ENCODE measurements around the gene ORM2. TPM values are rescaled to one million over a fixed set of nuclear protein-coding genes. Genes with fewer than 3 reads are reported as not detected.

The ORM2 gene
- total and polyA plus RNA-seq, 9 of the 15 experiments (the other 6 are each of a cell fraction or from before 2014, with no cell fraction given), result 0.98 TPM; not detected in 8

DNA sequence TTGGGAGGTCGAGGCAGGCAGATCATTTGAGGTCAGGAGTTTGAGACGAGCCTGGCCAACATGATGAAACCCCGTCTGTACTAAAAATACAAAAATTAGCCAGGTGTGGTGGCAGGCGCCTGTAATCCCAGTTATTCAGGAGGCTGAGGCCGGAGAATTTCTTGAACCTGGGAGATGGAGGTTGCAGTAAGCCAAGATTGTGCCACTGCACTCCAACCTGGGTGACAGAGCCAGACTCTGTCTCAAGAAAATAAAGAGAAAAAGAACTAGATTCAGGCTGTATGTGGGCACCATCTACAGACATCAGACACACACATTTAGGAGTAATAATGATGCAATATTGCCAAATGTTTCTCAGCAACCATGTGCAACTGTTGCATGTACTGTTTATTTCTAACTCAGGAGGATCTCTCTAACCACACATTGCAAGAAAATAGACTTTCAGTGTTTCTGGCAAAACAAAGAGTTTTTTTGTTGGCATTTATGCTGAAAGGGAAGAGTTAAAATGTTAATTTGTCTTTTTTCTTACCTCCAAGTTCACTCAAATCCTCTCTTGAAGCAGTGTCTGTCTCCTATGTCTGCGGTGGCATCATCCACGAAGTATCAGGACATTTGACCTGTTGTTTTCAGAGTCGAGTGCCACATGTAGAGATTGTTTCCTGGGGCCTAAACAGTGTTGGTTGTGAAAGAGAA is 11.9 kb upstream of the ORM2 start (continued):
- TF ChIP-seq, protein P1, sequence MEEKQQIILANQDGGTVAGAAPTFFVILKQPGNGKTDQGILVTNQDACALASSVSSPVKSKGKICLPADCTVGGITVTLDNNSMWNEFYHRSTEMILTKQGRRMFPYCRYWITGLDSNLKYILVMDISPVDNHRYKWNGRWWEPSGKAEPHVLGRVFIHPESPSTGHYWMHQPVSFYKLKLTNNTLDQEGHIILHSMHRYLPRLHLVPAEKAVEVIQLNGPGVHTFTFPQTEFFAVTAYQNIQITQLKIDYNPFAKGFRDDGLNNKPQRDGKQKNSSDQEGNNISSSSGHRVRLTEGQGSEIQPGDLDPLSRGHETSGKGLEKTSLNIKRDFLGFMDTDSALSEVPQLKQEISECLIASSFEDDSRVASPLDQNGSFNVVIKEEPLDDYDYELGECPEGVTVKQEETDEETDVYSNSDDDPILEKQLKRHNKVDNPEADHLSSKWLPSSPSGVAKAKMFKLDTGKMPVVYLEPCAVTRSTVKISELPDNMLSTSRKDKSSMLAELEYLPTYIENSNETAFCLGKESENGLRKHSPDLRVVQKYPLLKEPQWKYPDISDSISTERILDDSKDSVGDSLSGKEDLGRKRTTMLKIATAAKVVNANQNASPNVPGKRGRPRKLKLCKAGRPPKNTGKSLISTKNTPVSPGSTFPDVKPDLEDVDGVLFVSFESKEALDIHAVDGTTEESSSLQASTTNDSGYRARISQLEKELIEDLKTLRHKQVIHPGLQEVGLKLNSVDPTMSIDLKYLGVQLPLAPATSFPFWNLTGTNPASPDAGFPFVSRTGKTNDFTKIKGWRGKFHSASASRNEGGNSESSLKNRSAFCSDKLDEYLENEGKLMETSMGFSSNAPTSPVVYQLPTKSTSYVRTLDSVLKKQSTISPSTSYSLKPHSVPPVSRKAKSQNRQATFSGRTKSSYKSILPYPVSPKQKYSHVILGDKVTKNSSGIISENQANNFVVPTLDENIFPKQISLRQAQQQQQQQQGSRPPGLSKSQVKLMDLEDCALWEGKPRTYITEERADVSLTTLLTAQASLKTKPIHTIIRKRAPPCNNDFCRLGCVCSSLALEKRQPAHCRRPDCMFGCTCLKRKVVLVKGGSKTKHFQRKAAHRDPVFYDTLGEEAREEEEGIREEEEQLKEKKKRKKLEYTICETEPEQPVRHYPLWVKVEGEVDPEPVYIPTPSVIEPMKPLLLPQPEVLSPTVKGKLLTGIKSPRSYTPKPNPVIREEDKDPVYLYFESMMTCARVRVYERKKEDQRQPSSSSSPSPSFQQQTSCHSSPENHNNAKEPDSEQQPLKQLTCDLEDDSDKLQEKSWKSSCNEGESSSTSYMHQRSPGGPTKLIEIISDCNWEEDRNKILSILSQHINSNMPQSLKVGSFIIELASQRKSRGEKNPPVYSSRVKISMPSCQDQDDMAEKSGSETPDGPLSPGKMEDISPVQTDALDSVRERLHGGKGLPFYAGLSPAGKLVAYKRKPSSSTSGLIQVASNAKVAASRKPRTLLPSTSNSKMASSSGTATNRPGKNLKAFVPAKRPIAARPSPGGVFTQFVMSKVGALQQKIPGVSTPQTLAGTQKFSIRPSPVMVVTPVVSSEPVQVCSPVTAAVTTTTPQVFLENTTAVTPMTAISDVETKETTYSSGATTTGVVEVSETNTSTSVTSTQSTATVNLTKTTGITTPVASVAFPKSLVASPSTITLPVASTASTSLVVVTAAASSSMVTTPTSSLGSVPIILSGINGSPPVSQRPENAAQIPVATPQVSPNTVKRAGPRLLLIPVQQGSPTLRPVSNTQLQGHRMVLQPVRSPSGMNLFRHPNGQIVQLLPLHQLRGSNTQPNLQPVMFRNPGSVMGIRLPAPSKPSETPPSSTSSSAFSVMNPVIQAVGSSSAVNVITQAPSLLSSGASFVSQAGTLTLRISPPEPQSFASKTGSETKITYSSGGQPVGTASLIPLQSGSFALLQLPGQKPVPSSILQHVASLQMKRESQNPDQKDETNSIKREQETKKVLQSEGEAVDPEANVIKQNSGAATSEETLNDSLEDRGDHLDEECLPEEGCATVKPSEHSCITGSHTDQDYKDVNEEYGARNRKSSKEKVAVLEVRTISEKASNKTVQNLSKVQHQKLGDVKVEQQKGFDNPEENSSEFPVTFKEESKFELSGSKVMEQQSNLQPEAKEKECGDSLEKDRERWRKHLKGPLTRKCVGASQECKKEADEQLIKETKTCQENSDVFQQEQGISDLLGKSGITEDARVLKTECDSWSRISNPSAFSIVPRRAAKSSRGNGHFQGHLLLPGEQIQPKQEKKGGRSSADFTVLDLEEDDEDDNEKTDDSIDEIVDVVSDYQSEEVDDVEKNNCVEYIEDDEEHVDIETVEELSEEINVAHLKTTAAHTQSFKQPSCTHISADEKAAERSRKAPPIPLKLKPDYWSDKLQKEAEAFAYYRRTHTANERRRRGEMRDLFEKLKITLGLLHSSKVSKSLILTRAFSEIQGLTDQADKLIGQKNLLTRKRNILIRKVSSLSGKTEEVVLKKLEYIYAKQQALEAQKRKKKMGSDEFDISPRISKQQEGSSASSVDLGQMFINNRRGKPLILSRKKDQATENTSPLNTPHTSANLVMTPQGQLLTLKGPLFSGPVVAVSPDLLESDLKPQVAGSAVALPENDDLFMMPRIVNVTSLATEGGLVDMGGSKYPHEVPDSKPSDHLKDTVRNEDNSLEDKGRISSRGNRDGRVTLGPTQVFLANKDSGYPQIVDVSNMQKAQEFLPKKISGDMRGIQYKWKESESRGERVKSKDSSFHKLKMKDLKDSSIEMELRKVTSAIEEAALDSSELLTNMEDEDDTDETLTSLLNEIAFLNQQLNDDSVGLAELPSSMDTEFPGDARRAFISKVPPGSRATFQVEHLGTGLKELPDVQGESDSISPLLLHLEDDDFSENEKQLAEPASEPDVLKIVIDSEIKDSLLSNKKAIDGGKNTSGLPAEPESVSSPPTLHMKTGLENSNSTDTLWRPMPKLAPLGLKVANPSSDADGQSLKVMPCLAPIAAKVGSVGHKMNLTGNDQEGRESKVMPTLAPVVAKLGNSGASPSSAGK (IDR thresholded peaks at IDR 0.05), result 0 out of 2 replicates have a peak, but pooled peaks have one; percentile 32
- peak; percentile 44; the same call in 1 of the 2 replicates for TF ChIP-seq SMAD4 (CRISPR knock-in tag; conservative IDR thresholded peaks at IDR 0.05)
- TF ChIP-seq, protein P2, sequence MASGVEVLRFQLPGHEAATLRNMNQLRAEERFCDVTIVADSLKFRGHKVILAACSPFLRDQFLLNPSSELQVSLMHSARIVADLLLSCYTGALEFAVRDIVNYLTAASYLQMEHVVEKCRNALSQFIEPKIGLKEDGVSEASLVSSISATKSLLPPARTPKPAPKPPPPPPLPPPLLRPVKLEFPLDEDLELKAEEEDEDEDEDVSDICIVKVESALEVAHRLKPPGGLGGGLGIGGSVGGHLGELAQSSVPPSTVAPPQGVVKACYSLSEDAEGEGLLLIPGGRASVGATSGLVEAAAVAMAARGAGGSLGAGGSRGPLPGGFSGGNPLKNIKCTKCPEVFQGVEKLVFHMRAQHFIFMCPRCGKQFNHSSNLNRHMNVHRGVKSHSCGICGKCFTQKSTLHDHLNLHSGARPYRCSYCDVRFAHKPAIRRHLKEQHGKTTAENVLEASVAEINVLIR (CRISPR knock-in tag; IDR thresholded peaks at IDR 0.05), result no peak
- TF ChIP-seq ADNP (tag; IDR thresholded peaks at IDR 0.05), result no peak
- TF ChIP-seq XRCC4 (IDR thresholded peaks at IDR 0.05; ENCODE audit: extremely low read depth, insufficient read depth, insufficient read length), result no peak
- no peak for TF ChIP-seq HDAC2 (IDR thresholded peaks at IDR 0.05)
- TF ChIP-seq POLR3A (IDR thresholded peaks at IDR 0.05; ENCODE audit: borderline replicate concordance, extremely low read depth, insufficient read depth, insufficient read length), result no peak
- TF ChIP-seq ARID1B (IDR thresholded peaks at IDR 0.05), result no peak
- TF ChIP-seq, protein P3, sequence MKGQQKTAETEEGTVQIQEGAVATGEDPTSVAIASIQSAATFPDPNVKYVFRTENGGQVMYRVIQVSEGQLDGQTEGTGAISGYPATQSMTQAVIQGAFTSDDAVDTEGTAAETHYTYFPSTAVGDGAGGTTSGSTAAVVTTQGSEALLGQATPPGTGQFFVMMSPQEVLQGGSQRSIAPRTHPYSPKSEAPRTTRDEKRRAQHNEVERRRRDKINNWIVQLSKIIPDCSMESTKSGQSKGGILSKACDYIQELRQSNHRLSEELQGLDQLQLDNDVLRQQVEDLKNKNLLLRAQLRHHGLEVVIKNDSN (CRISPR knock-in tag; IDR thresholded peaks at IDR 0.05), result no peak
- TF ChIP-seq ATF7 (IDR thresholded peaks at IDR 0.05), result peak; percentile 52; the same call in 1 of the 2 replicates
- no peak for TF ChIP-seq MECOM (CRISPR knock-in tag; IDR thresholded peaks at IDR 0.05)
- no peak for TF ChIP-seq ZNF583 (CRISPR knock-in tag; IDR thresholded peaks at IDR 0.05)
- TF ChIP-seq, protein P4, sequence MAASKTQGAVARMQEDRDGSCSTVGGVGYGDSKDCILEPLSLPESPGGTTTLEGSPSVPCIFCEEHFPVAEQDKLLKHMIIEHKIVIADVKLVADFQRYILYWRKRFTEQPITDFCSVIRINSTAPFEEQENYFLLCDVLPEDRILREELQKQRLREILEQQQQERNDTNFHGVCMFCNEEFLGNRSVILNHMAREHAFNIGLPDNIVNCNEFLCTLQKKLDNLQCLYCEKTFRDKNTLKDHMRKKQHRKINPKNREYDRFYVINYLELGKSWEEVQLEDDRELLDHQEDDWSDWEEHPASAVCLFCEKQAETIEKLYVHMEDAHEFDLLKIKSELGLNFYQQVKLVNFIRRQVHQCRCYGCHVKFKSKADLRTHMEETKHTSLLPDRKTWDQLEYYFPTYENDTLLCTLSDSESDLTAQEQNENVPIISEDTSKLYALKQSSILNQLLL (CRISPR knock-in tag; IDR thresholded peaks at IDR 0.05; ENCODE audit: borderline replicate concordance), result no peak

Data from K562 (cell line).